HepG2 (cell line): ENCODE results near the gene FAM83D. TPM values are rescaled to one million over a fixed set of nuclear protein-coding genes. Genes with fewer than 3 reads are reported as not detected.
A peak's percentile ranks its signal among the peaks of the same experiment; 100 is the strongest.

Experiments used
- ATAC-seq: fragments of 200-7000 bp; cut with Tn5 transposase; 3 replicates; pipeline ENCODE4 v1.9.1; 2020; ENCODE audit warnings: mild to moderate bottlenecking, moderate library complexity
- BruUV-seq: library from RNA; stranded (reverse); fragments of 400-500 nt; replicated peaks from 2 replicates; lab custom pipeline; 2021; lab: Mats Ljungman, UMichigan
- CTCF ChIA-PET: fragments of 300-600 bp; formaldehyde crosslinking; extraction: SDS; loops from one replicate; lab custom pipeline; 2021; ENCODE audit warnings: low total read pairs, inconsistent platforms, low intra/inter-chr PET ratio; lab: Yijun Ruan, JAX
- POLR2A ChIA-PET: fragments of 350-600 bp; sonication (Branson Sonifier 250); formaldehyde crosslinking; loops from one replicate; lab custom pipeline; 2020; ENCODE audit warnings: antibody characterized with exemption, inconsistent platforms; lab: Yijun Ruan, JAX
- DNase-seq: peaks from one replicate; pipeline ENCODE4 v3.0.0-alpha.2; 2015; ENCODE audit warnings: low spot score
- FAIRE-seq: peaks from 3 replicates; lab custom pipeline; 2011; peaks lifted over from hg19 to GRCh38; lab: Jason Lieb, UNC
- H2AFZ ChIP-seq: one replicate; pipeline ENCODE4 v1.6.1; 2011; ENCODE audit warnings: low read length, inconsistent platforms
- H3K27ac ChIP-seq: fragments of 300-600 bp; 3 replicates; pipeline ENCODE4 v1.8.0; 2011; ENCODE audit warnings: mixed run types, mild to moderate bottlenecking, mixed read lengths, low read length, inconsistent platforms; ENCODE audit not compliant: insufficient read depth; ENCODE audit errors: extremely low read length
- H3K27me3 ChIP-seq, 2 experiments: fragments of 200-600 bp in 1 of 2; 2 replicates in 1 of 2; 3 replicates in 1 of 2; pipeline versions ENCODE4 v1.6.0 to v1.8.0; 2011; ENCODE audit warnings: low read length in 2 of 2, mild to moderate bottlenecking in 2 of 2, moderate library complexity in 2 of 2, inconsistent platforms in 1 of 2; ENCODE audit not compliant: insufficient read depth in 2 of 2, control insufficient read depth in 1 of 2
- H3K36me3 ChIP-seq, 2 experiments: fragments of 200-600 bp in 1 of 2; replicated peaks in 1 of 2; 2 replicates in 1 of 2; 3 replicates in 1 of 2; pipeline versions ENCODE4 v1.5.1 to v1.8.0; 2011; ENCODE audit warnings: low read length in 2 of 2, inconsistent platforms in 1 of 2; ENCODE audit not compliant: insufficient read depth in 2 of 2, control insufficient read depth in 1 of 2
- H3K4me1 ChIP-seq: 2 replicates; pipeline ENCODE4 v1.5.1; 2012; ENCODE audit warnings: low read length, inconsistent platforms; ENCODE audit not compliant: insufficient read depth
- H3K4me2 ChIP-seq: 2 replicates; pipeline ENCODE4 v1.6.0; 2011; ENCODE audit warnings: low read depth, low read length, inconsistent platforms
- H3K4me3 ChIP-seq, 3 experiments: fragments of 200-600 bp in 1 of 3; sonication (generic), shearing (Covaris generic) in 1 of 3; replicated peaks in 1 of 3; 2 replicates each; pipeline ENCODE4 v1.5.1; 2011 to 2016; ENCODE audit warnings: low read length in 3 of 3, inconsistent platforms in 2 of 3, low read depth in 2 of 3, mild to moderate bottlenecking in 2 of 3, control low read depth in 1 of 3, mixed read lengths in 1 of 3; ENCODE audit not compliant: insufficient read depth in 1 of 3
- H3K79me2 ChIP-seq: one replicate; pipeline ENCODE4 v1.6.1; 2011; ENCODE audit warnings: low read length, inconsistent platforms; ENCODE audit not compliant: insufficient read depth
- H3K9ac ChIP-seq: 2 replicates; pipeline ENCODE4 v1.6.0; 2011; ENCODE audit warnings: mild to moderate bottlenecking, low read depth, low read length, inconsistent platforms; ENCODE audit not compliant: insufficient read depth
- H3K9me3 ChIP-seq: 2 replicates; pipeline ENCODE4 v1.5.1; 2012; ENCODE audit warnings: mild to moderate bottlenecking, low read length
- H4K20me1 ChIP-seq: 2 replicates; pipeline ENCODE4 v1.6.0; 2011; ENCODE audit warnings: inconsistent platforms, mild to moderate bottlenecking, low read length, moderate library complexity; ENCODE audit not compliant: insufficient read depth
- CERS6 ChIP-seq: sonication (generic); formaldehyde crosslinking; IDR thresholded peaks from 2 replicates; pipeline ENCODE4 v1.5.0; 2020; ENCODE audit warnings: missing genetic modification reagents
- CREB1 ChIP-seq, 2 experiments: fragments of 450-650 bp in 1 of 2; IDR thresholded peaks; 2 replicates each; pipeline ENCODE4 v1.6.1; 2016 to 2017; ENCODE audit warnings: control low read depth in 1 of 2, mild to moderate bottlenecking in 1 of 2, missing compliant biosample characterization in 1 of 2, missing genetic modification characterization in 1 of 2
- KDM4B ChIP-seq: sonication (generic); formaldehyde crosslinking; IDR thresholded peaks from 2 replicates; pipeline ENCODE4 v1.4.0; 2020; ENCODE audit warnings: missing genetic modification reagents
- MAFK ChIP-seq, 2 experiments: IDR thresholded peaks in 1 of 2; conservative IDR thresholded peaks in 1 of 2; 2 replicates each; pipeline ENCODE4 v1.6.1; 2011; ENCODE audit warnings: improper control_type of control experiment in 2 of 2, low read length in 2 of 2
- POGZ ChIP-seq: sonication (generic); formaldehyde crosslinking; IDR thresholded peaks from 2 replicates; pipeline ENCODE4 v1.4.0; 2020; ENCODE audit warnings: mild to moderate bottlenecking, missing genetic modification reagents
- TP53 ChIP-seq: sonication (generic); formaldehyde crosslinking; conservative IDR thresholded peaks from 2 replicates; pipeline ENCODE4 v1.4.0; 2020; ENCODE audit warnings: missing genetic modification reagents
- TSC22D2 ChIP-seq: sonication (generic); formaldehyde crosslinking; IDR thresholded peaks from 2 replicates; pipeline ENCODE4 v1.5.1; 2020; ENCODE audit warnings: missing genetic modification reagents, mild to moderate bottlenecking, borderline replicate concordance
- ZFP62 ChIP-seq: sonication (generic); formaldehyde crosslinking; IDR thresholded peaks from 2 replicates; pipeline ENCODE4 v1.4.0; 2020; ENCODE audit warnings: missing genetic modification reagents
- ZKSCAN1 ChIP-seq: fragments of 150-350 bp; IDR thresholded peaks from 2 replicates; pipeline ENCODE4 v1.6.1; 2014; ENCODE audit warnings: low read length
- ZNF136 ChIP-seq: sonication (generic); formaldehyde crosslinking; IDR thresholded peaks from 2 replicates; pipeline ENCODE4 v1.8.1; 2022; ENCODE audit warnings: low read depth, mild to moderate bottlenecking, moderate library complexity, missing genetic modification reagents
- ZNF354B ChIP-seq: sonication (generic); formaldehyde crosslinking; IDR thresholded peaks from 2 replicates; pipeline ENCODE4 v1.8.0; 2022; ENCODE audit warnings: mild to moderate bottlenecking, missing genetic modification reagents
- WGBS: methylation state at CpG from one replicate; pipeline ENCODE4 v1.1.6; 2017; ENCODE audit warnings: low lambda C conversion rate; 5-methylcytosine and 5-hydroxymethylcytosine counted together
- in situ Hi-C: cut with HindIII; loops from 2 replicates; pipeline ENCODE4 v1.10.0; 2017; ENCODE audit warnings: low pct_unique_long_range_greater_than_20kb; ENCODE audit not compliant: extremely low pct_ligation_motif_present
- intact Hi-C: fragments of 100-400 bp; cut with micrococcal nuclease; formaldehyde crosslinking; loops from one replicate; pipeline ENCODE4 v1.10.0; 2022; ENCODE audit not compliant: unreplicated experiment
- polyA plus RNA-seq, 8 experiments: library from polyadenylated mRNA; depleted of rRNA in 3 of 8; stranded (reverse) in 7 of 8; unstranded in 1 of 8; fragments of >200 nt; fragmentation: Illumina TruSeq in 4 of 8; extraction: Trizol in 4 of 8; gene quantifications; 2 replicates each; pipeline versions ENCODE4 v1.2.1 to v1.2.3, GENCODE V29; 2011 to 2016; ENCODE audit warnings: low read depth in 4 of 8, missing spikeins in 1 of 8, mixed read lengths in 1 of 8; ENCODE audit not compliant: insufficient read depth in 1 of 8
- total RNA-seq, 5 experiments: library from RNA; depleted of rRNA; stranded (reverse); fragments of >200 nt; fragmentation: Illumina TruSeq; extraction: Trizol; gene quantifications; 2 replicates each; pipeline ENCODE4 v1.2.3, GENCODE V29; 2016; ENCODE audit warnings: low read depth in 1 of 5
- TF ChIP-seq, protein P1 (sequence below): sonication (generic); formaldehyde crosslinking; IDR thresholded peaks from 2 replicates; pipeline ENCODE4 v1.9.0; 2022; ENCODE audit warnings: low read depth, missing genetic modification reagents
- TF ChIP-seq, protein P2 (sequence below): sonication (generic); formaldehyde crosslinking; IDR thresholded peaks from 2 replicates; pipeline ENCODE4 v1.4.0; 2020; ENCODE audit warnings: mild to moderate bottlenecking, missing genetic modification reagents
- TF ChIP-seq, protein P3 (sequence below): sonication (generic); formaldehyde crosslinking; IDR thresholded peaks from 2 replicates; pipeline ENCODE4 v1.4.0; 2020; ENCODE audit warnings: missing genetic modification reagents

FAM83D gene
- total and polyA plus RNA-seq, 2 of the 13 experiments (the other 11 are each of a cell fraction or from before 2014, with no cell fraction given) = 51.4 to 64.0 TPM

GRCh38 chr20:38926142-38926933 lies at the start of gene FAM83D (continued):
- peak; percentile 71; the same call in 1 of the 2 replicates for TF ChIP-seq TSC22D2 (CRISPR knock-in tag)
- TF ChIP-seq ZNF354B (CRISPR knock-in tag) = peak; percentile 100
- TF ChIP-seq KDM4B (CRISPR knock-in tag) = no peak
- TF ChIP-seq, protein P1, sequence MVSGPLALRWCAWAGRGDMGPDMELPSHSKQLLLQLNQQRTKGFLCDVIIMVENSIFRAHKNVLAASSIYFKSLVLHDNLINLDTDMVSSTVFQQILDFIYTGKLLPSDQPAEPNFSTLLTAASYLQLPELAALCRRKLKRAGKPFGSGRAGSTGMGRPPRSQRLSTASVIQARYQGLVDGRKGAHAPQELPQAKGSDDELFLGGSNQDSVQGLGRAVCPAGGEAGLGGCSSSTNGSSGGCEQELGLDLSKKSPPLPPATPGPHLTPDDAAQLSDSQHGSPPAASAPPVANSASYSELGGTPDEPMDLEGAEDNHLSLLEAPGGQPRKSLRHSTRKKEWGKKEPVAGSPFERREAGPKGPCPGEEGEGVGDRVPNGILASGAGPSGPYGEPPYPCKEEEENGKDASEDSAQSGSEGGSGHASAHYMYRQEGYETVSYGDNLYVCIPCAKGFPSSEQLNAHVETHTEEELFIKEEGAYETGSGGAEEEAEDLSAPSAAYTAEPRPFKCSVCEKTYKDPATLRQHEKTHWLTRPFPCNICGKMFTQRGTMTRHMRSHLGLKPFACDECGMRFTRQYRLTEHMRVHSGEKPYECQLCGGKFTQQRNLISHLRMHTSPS (CRISPR knock-in tag) = no peak
- TF ChIP-seq, protein P2, sequence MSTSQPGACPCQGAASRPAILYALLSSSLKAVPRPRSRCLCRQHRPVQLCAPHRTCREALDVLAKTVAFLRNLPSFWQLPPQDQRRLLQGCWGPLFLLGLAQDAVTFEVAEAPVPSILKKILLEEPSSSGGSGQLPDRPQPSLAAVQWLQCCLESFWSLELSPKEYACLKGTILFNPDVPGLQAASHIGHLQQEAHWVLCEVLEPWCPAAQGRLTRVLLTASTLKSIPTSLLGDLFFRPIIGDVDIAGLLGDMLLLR = peak; percentile 44; the same call in 1 of the 2 replicates
- no peak; the same call in 1 of the 2 replicates for TF ChIP-seq TP53 (CRISPR knock-in tag)
- peak; percentile 15; the same call in 1 of the 2 replicates for TF ChIP-seq CERS6 (CRISPR knock-in tag)

DNA sequence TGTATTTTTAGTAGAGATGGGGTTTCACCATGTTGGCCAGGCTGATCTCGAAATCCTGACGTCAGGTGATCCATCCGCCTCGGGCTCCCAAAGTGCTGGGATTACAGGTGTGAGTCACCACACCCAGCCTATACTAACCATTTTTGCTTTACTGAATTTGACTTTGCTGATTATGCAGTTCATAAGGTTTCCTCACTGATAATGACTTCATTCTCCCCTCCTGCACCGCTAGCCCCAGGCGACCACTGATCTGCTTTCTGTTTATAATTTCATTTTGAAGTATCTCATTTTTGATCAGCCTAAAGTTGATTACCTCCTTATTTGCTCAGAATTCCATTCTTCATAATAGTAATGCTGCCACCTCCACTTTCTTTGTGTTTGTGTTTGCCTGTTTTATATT lies 48.7 kb upstream of the FAM83D start:
- H3K27ac ChIP-seq = no peak overlapping the region
- intact Hi-C loops = no loop called here
- 23% methylated on average over 6 of the region's 6 CpGs for WGBS
- H3K9ac ChIP-seq = no peak overlapping the region
- no peak for DNase-seq
- no peak overlapping the region for H2AFZ ChIP-seq
- H3K9me3 ChIP-seq = no peaks in the 10 kb centered on the region
- POLR2A ChIA-PET = no interaction called here
- peak; percentile 71 for TF ChIP-seq CREB1 (IDR thresholded peaks at IDR 0.05)
- TF ChIP-seq CREB1 (CRISPR knock-in tag; IDR thresholded peaks at IDR 0.05) = no peak
- TF ChIP-seq ZFP62 (CRISPR knock-in tag) = no peak
- TF ChIP-seq MAFK (conservative IDR thresholded peaks at IDR 0.05 in 1 of 2, IDR thresholded peaks at IDR 0.05 in 1 of 2; ENCODE audit: low read length in 2 of 2) = peak; percentile 8 to 41; a peak in 2 of 4 replicates
- TF ChIP-seq POGZ (CRISPR knock-in tag) = no peak
- TF ChIP-seq ZNF136 (CRISPR knock-in tag) = no peak
- TF ChIP-seq, protein P3, sequence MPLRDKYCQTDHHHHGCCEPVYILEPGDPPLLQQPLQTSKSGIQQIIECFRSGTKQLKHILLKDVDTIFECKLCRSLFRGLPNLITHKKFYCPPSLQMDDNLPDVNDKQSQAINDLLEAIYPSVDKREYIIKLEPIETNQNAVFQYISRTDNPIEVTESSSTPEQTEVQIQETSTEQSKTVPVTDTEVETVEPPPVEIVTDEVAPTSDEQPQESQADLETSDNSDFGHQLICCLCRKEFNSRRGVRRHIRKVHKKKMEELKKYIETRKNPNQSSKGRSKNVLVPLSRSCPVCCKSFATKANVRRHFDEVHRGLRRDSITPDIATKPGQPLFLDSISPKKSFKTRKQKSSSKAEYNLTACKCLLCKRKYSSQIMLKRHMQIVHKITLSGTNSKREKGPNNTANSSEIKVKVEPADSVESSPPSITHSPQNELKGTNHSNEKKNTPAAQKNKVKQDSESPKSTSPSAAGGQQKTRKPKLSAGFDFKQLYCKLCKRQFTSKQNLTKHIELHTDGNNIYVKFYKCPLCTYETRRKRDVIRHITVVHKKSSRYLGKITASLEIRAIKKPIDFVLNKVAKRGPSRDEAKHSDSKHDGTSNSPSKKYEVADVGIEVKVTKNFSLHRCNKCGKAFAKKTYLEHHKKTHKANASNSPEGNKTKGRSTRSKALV (CRISPR knock-in tag) = no peak
- no peak for TF ChIP-seq ZKSCAN1
- no peaks in the 10 kb centered on the region for H3K79me2 ChIP-seq
- CTCF ChIA-PET = no interaction called here
- H3K4me3 ChIP-seq = no peak overlapping the region
- ATAC-seq = no peak
- H4K20me1 ChIP-seq = no peaks in the 10 kb centered on the region
- in situ Hi-C loops = no loop called here
- no peak overlapping the region for H3K4me2 ChIP-seq
- H3K36me3 ChIP-seq = no peaks in the 10 kb centered on the region
- H3K27me3 ChIP-seq = peaks cover 5 to 42% of the 10 kb centered on the region in 2 experiments; a peak in 3 of 5 replicates
- no TSS peak for BruUV-seq
- no peak for FAIRE-seq
- H3K4me1 ChIP-seq = 0 out of 2 replicates have a peak, but pooled peaks cover 7% of the 10 kb centered on the region
